IMR-90 (cell line): ENCODE measurements around the gene SKAP1.

Source experiments
- CEBPB ChIP-seq: IDR thresholded peaks from 2 replicates; pipeline ENCODE4 v1.6.1; 2012; ENCODE audit warnings: low read depth, low read length, improper control_type of control experiment
- CHD1 ChIP-seq: IDR thresholded peaks from 2 replicates; pipeline ENCODE4 v1.6.1; 2012; ENCODE audit warnings: low read depth, low read length, improper control_type of control experiment
- CTCF ChIP-seq: conservative IDR thresholded peaks from 2 replicates; pipeline ENCODE4 v1.5.1; 2012; ENCODE audit warnings: mild to moderate bottlenecking, low read depth, low read length, improper control_type of control experiment
- MAFK ChIP-seq: IDR thresholded peaks from 2 replicates; pipeline ENCODE4 v1.6.1; 2012; ENCODE audit warnings: low read depth, low read length, improper control_type of control experiment
- MXI1 ChIP-seq: IDR thresholded peaks from 2 replicates; pipeline ENCODE4 v1.6.1; 2012; ENCODE audit warnings: low read depth, mild to moderate bottlenecking, low read length, moderate library complexity, borderline replicate concordance
- POLR2A ChIP-seq: IDR thresholded peaks from 2 replicates; pipeline ENCODE4 v1.6.1; 2012; ENCODE audit warnings: mild to moderate bottlenecking, low read depth, low read length
- SMC3 ChIP-seq: fragments of 150-350 bp; IDR thresholded peaks from 2 replicates; pipeline ENCODE4 v1.6.1; 2016; ENCODE audit warnings: low read depth, mild to moderate bottlenecking, antibody characterized with exemption, low read length, moderate library complexity
- USF2 ChIP-seq: fragments of 150-350 bp; IDR thresholded peaks from 2 replicates; pipeline ENCODE4 v1.6.1; 2017; ENCODE audit warnings: mild to moderate bottlenecking, antibody characterized with exemption, low read length, low read depth

- no peak for TF ChIP-seq CTCF
- no peak for TF ChIP-seq MAFK
- TF ChIP-seq POLR2A, result no peak
- TF ChIP-seq SMC3, result no peak
- TF ChIP-seq CEBPB, result no peak
- TF ChIP-seq CHD1, result no peak
- no peak for TF ChIP-seq USF2
- TF ChIP-seq MXI1, result no peak
These were observed 99.6 kb downstream of the SKAP1 start for GRCh38 chr17:48330421-48330820.
